Sigmoid colon (tissue), 4 donors: ENCODE data around the gene TTC3.

ENCODE experiments used
- CTCF ChIP-seq, 4 experiments: fragments of 450-650 bp in 3 of 4; fragments of 200-600 bp in 1 of 4; IDR thresholded peaks; one replicate each; pipeline ENCODE4 v1.5.1; 2016 to 2019; ENCODE audit warnings: antibody characterized with exemption in 4 of 4, mild to moderate bottlenecking in 3 of 4, moderate library complexity in 2 of 4
- EP300 ChIP-seq, 4 donors: sonication (generic); formaldehyde crosslinking; IDR thresholded peaks; one replicate each; pipeline ENCODE4 v1.6.1; 2017; ENCODE audit warnings: antibody characterized with exemption in 4 of 4
- POLR2A ChIP-seq, 2 donors: fragments of 450-650 bp; IDR thresholded peaks; one replicate each; pipeline ENCODE4 v1.6.1; 2016; ENCODE audit warnings: antibody characterized with exemption in 2 of 2, mild to moderate bottlenecking in 2 of 2, moderate library complexity in 2 of 2

- TF ChIP-seq CTCF (IDR thresholded peaks at IDR 0.05): no peak
- no peak for TF ChIP-seq EP300 (IDR thresholded peaks at IDR 0.05)
- no peak for TF ChIP-seq POLR2A (IDR thresholded peaks at IDR 0.05)
These were observed 134.5 kb downstream of the TTC3 start for GRCh38 chr21:37207441-37208009.
